VCaP (cell line): ENCODE data around the gene TJAP1.

ENCODE experiments used
- H3K27ac ChIP-seq: fragments of 450-650 bp; 2 replicates; pipeline ENCODE4 v1.5.1; 2017
- CTCF ChIP-seq: fragments of 450-650 bp; conservative IDR thresholded peaks from 2 replicates; pipeline ENCODE4 v1.5.1; 2017; ENCODE audit warnings: mild to moderate bottlenecking, moderate library complexity

Gene TJAP1

GRCh38 chr6:43499028-43499815 is 21.9 kb downstream of the TJAP1 start:
- H3K27ac ChIP-seq: no peak overlapping the region
- no peak for TF ChIP-seq CTCF

- TF ChIP-seq CTCF: no peak
- H3K27ac ChIP-seq: no peak overlapping the region
Observed at GRCh38 chr6:43500921-43501320, 23.6 kb downstream of the TJAP1 start.

- H3K27ac ChIP-seq: no peak overlapping the region
Observed at GRCh38 chr6:43502666-43503065, 25.3 kb downstream of the TJAP1 start.

GRCh38 chr6:43503443-43503842 is 26.1 kb downstream of the TJAP1 start:
- H3K27ac ChIP-seq: no peak overlapping the region
- no peak for TF ChIP-seq CTCF

More at GRCh38 chr6:43502666-43503065, 25.3 kb downstream of the TJAP1 start:
- TF ChIP-seq CTCF: no peak

- no peak for TF ChIP-seq CTCF
- H3K27ac ChIP-seq: no peak overlapping the region
Observed at GRCh38 chr6:43504756-43505593, 27.6 kb downstream of the TJAP1 start.

GRCh38 chr6:43505718-43506117 is 28.3 kb downstream of the TJAP1 start:
- no peak for TF ChIP-seq CTCF
- H3K27ac ChIP-seq: no peak overlapping the region

- no peak overlapping the region for H3K27ac ChIP-seq
- no peak for TF ChIP-seq CTCF
Observed at GRCh38 chr6:43506171-43506570, 28.8 kb downstream of the TJAP1 start.
